A673 (cell line): ENCODE results near the gene IL1RAPL2. TPM values are rescaled to one million over a fixed set of nuclear protein-coding genes. Genes with fewer than 3 reads are reported as not detected.

Experiments
- BruUV-seq: library from RNA; stranded (reverse); fragments of 400-500 nt; replicated peaks from 2 replicates; lab custom pipeline; 2021; lab: Mats Ljungman, UMichigan
- CTCF ChIA-PET: fragments of 300-600 bp; sonication (Branson Sonifier 250); formaldehyde crosslinking; loops from one replicate; lab custom pipeline; 2022; ENCODE audit warnings: antibody characterized with exemption; lab: Charles Lee
- POLR2A ChIA-PET: fragments of 300-600 bp; sonication (Branson Sonifier 250); formaldehyde crosslinking; loops from one replicate; lab custom pipeline; 2022; ENCODE audit warnings: antibody characterized with exemption; ENCODE audit not compliant: low non-redundant PET; lab: Charles Lee
- DNase-seq: peaks from one replicate; pipeline ENCODE4 v3.0.0-alpha.2; 2015; ENCODE audit warnings: low spot score
- H3K27ac ChIP-seq: fragments of 200-600 bp; sonication (generic); 2 replicates; pipeline ENCODE4 v1.5.1; 2016; ENCODE audit warnings: mixed run types, low read depth, mild to moderate bottlenecking, mixed read lengths, antibody characterized with exemption, low read length; ENCODE audit not compliant: poor library complexity, severe bottlenecking
- H3K27me3 ChIP-seq: fragments of 200-600 bp; sonication (generic); replicated peaks from 2 replicates; pipeline ENCODE4 v1.6.1; 2017; ENCODE audit warnings: mixed run types, low read depth, mild to moderate bottlenecking, mixed read lengths, antibody characterized with exemption, low read length; ENCODE audit not compliant: insufficient read depth, poor library complexity
- H3K36me3 ChIP-seq: fragments of 200-600 bp; sonication (generic); 2 replicates; pipeline ENCODE4 v1.6.1; 2016; ENCODE audit warnings: mixed run types, mild to moderate bottlenecking, mixed read lengths, antibody characterized with exemption, low read length; ENCODE audit not compliant: insufficient read depth, poor library complexity, severe bottlenecking
- H3K4me1 ChIP-seq: fragments of 200-600 bp; sonication (generic); 2 replicates; pipeline ENCODE4 v1.6.1; 2017; ENCODE audit warnings: mixed run types, mild to moderate bottlenecking, mixed read lengths, antibody characterized with exemption, low read length; ENCODE audit not compliant: insufficient read depth, poor library complexity, severe bottlenecking
- H3K4me3 ChIP-seq: fragments of 200-600 bp; sonication (generic); 2 replicates; pipeline ENCODE4 v1.5.1; 2016; ENCODE audit warnings: low read depth, mixed run types, mild to moderate bottlenecking, mixed read lengths, low read length; ENCODE audit not compliant: poor library complexity, severe bottlenecking
- H3K9me3 ChIP-seq: fragments of 200-600 bp; sonication (generic); 2 replicates; pipeline ENCODE4 v1.6.1; 2016; ENCODE audit warnings: mixed run types, low read depth, mild to moderate bottlenecking, mixed read lengths, antibody characterized with exemption, low read length; ENCODE audit not compliant: poor library complexity, severe bottlenecking
- EZH2 ChIP-seq: fragments of 200-600 bp; sonication (generic); IDR thresholded peaks from 2 replicates; pipeline ENCODE4 v1.6.1; 2017; ENCODE audit warnings: borderline replicate concordance, low read depth, mild to moderate bottlenecking, mixed read lengths, antibody characterized with exemption, low read length; ENCODE audit not compliant: poor library complexity, severe bottlenecking
- intact Hi-C: fragments of 100-400 bp; cut with micrococcal nuclease; formaldehyde crosslinking; loops from one replicate; pipeline ENCODE4 v1.10.0; 2022; ENCODE audit not compliant: unreplicated experiment
- total RNA-seq: library from RNA; stranded (reverse); gene quantifications from 2 replicates; pipeline ENCODE4 v1.2.3, GENCODE V29; 2021
- TF ChIP-seq, protein P1 (sequence below): fragments of 300-800, 200-600 bp; sonication (generic); conservative IDR thresholded peaks from 2 replicates; pipeline ENCODE4 v1.5.1; 2017; ENCODE audit warnings: low read depth, mild to moderate bottlenecking, antibody characterized with exemption, low read length, moderate library complexity, mixed read lengths

Gene IL1RAPL2
- total RNA-seq, 1 experiment from 2014 or later: not detected

DNA sequence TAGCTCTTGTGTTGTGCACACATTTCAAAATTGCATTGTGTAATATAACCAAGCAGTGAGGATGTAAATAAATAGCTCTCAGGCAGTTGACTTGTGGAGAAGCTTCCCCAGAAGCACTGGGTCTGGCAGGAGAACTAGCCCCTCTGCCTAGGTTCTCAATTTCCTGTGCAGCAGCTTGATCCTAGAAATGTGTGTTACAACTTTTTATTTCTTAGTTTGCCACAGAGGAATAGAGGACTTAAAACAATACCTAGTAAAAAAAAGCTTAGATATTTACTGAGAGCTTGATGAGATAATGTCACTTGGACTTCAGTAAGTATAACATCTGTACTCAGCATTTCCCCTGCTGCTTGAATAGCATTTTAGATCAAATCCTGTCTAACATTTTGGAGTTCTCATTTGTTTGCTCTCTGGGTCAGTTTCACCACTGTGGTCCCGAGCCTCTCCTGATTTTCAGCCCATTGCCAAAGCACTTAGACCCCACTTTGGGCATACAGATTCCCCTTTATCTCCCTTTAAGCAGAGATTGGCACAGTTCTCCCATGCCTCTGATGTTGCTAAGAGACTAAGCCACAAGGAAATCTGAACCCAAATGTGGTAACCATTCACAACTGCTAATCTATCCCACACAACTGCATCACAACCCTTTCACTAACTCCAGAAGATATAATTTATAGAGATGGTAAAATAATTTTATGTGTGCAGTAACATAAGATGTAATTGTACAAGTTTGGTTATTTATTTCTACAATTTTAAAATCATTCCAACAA is 1158.2 kb downstream of the IL1RAPL2 start:
- no peak for TF ChIP-seq EZH2
- no TSS peak for BruUV-seq
- no peaks in the 10 kb centered on the region for H3K36me3 ChIP-seq
- no peaks in the 10 kb centered on the region for H3K4me1 ChIP-seq
- ChIA-PET CTCF (no interaction called here), POLR2A (no interaction called here)
- H3K9me3 ChIP-seq: peaks cover 1% of the 10 kb centered on the region
- no peak overlapping the region for H3K4me3 ChIP-seq
- no peaks in the 10 kb centered on the region for H3K27me3 ChIP-seq
- no peak overlapping the region for H3K27ac ChIP-seq
- intact Hi-C loops: no loop called here
- no peak for DNase-seq

DNA sequence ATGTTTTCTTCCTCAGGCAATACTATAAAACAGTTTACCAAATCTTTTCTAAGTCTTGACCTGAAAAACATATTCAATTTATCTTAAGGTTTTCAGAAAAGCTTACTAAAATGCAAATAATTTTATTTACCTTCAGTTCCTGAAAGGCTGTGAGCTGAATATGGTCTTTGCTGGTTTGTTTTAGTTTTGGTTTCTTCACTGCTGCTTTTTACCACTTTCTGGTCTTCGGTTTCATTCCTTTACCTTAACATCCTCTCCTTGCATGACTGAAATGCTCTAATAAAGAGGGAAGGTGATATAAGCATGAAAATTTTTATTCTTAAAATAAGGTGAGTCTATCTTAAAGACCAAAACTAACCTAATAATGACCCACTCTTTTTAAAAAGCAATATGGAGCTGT is 1159.2 kb downstream of the IL1RAPL2 start:
- ChIA-PET CTCF (no interaction called here), POLR2A (no interaction called here)
- H3K36me3 ChIP-seq: no peaks in the 10 kb centered on the region
- H3K27me3 ChIP-seq: no peaks in the 10 kb centered on the region
- no peak for DNase-seq
- H3K4me3 ChIP-seq: no peak overlapping the region
- no TSS peak for BruUV-seq
- no peak overlapping the region for H3K27ac ChIP-seq
- no peak for TF ChIP-seq EZH2
- no peaks in the 10 kb centered on the region for H3K4me1 ChIP-seq
- intact Hi-C loops: no loop called here
- H3K9me3 ChIP-seq: peaks cover 6% of the 10 kb centered on the region

DNA sequence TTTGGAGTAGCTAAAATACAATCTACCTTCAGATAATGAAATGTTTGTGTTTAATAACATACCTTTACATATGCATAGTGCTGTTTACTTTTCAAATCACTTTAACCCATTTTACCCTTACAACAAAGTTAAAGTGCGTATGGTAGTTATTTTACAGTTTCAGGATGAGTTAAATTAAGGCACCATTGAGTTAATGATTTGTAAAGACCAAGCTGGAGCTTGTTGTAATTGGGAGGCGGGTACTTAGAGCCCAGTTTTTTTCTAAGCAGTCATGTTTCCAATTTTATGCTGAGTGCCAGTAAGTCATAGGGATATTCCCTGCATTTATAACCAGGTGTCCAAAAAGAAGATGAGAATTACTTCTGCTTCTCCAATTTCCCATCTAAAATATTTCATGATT is 1172.2 kb downstream of the IL1RAPL2 start:
- BruUV-seq: no TSS peak
- H3K27ac ChIP-seq: no peak overlapping the region
- CTCF ChIA-PET: no interaction called here
- H3K4me1 ChIP-seq: no peaks in the 10 kb centered on the region
- intact Hi-C loops: no loop called here
- H3K4me3 ChIP-seq: no peak overlapping the region
- POLR2A ChIA-PET: no interaction called here
- TF ChIP-seq, protein P1, sequence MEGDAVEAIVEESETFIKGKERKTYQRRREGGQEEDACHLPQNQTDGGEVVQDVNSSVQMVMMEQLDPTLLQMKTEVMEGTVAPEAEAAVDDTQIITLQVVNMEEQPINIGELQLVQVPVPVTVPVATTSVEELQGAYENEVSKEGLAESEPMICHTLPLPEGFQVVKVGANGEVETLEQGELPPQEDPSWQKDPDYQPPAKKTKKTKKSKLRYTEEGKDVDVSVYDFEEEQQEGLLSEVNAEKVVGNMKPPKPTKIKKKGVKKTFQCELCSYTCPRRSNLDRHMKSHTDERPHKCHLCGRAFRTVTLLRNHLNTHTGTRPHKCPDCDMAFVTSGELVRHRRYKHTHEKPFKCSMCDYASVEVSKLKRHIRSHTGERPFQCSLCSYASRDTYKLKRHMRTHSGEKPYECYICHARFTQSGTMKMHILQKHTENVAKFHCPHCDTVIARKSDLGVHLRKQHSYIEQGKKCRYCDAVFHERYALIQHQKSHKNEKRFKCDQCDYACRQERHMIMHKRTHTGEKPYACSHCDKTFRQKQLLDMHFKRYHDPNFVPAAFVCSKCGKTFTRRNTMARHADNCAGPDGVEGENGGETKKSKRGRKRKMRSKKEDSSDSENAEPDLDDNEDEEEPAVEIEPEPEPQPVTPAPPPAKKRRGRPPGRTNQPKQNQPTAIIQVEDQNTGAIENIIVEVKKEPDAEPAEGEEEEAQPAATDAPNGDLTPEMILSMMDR: no peak
- TF ChIP-seq EZH2: no peak
- H3K27me3 ChIP-seq: no peaks in the 10 kb centered on the region
- H3K9me3 ChIP-seq: peaks cover 4% of the 10 kb centered on the region
- no peak for DNase-seq
- no peaks in the 10 kb centered on the region for H3K36me3 ChIP-seq

DNA sequence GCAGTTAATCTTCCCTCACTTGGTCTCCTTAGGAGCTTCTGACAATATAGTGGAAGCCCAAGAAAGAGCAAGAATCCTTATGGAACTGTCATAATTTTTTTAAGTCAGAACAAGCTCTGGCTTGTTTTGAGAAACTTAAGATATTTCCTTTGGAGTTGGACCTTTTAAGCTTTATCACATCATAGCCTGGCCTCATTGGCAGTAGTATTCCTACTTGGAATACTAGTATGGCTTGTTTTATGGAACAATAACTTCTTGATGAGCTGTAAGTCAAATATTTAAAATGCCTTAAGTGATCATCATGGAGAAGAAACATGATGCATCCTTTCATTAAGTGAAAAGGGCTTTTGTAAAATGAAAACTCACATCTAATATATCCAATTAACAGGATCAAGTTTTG is 1178.3 kb downstream of the IL1RAPL2 start:
- Histone ChIP-seq H3K9me3 (peaks cover 4% of the 10 kb centered on the region), H3K27ac (no peak overlapping the region), H3K4me1 (no peaks in the 10 kb centered on the region), H3K4me3 (no peak overlapping the region), H3K27me3 (peaks cover 2% of the 10 kb centered on the region), H3K36me3 (no peaks in the 10 kb centered on the region)
- POLR2A ChIA-PET: no interaction called here
- no peak for TF ChIP-seq EZH2
- TF ChIP-seq, protein P1: no peak
- intact Hi-C loops: no loop called here
- BruUV-seq: no TSS peak
- no peak for DNase-seq
- CTCF ChIA-PET: no interaction called here
